A549 treated with CpdA at 1 μM for 4 hours (cell line): ENCODE data around the gene GPR137B. TPM values are rescaled to one million over a fixed set of nuclear protein-coding genes. Genes with fewer than 3 reads are reported as not detected.

Experiments used
- total RNA-seq: library from RNA; stranded (reverse); fragments of 200-300 nt; extraction: Qiagen RNA extraction; gene quantifications from 5 replicates; pipeline ENCODE4 v1.2.3, GENCODE V29; 2022; ENCODE audit warnings: low read depth

The GPR137B gene, protein sequence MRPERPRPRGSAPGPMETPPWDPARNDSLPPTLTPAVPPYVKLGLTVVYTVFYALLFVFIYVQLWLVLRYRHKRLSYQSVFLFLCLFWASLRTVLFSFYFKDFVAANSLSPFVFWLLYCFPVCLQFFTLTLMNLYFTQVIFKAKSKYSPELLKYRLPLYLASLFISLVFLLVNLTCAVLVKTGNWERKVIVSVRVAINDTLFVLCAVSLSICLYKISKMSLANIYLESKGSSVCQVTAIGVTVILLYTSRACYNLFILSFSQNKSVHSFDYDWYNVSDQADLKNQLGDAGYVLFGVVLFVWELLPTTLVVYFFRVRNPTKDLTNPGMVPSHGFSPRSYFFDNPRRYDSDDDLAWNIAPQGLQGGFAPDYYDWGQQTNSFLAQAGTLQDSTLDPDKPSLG
- total RNA-seq = 16.7 to 21.0 TPM (median 17.7 TPM) in 5 replicates

DNA sequence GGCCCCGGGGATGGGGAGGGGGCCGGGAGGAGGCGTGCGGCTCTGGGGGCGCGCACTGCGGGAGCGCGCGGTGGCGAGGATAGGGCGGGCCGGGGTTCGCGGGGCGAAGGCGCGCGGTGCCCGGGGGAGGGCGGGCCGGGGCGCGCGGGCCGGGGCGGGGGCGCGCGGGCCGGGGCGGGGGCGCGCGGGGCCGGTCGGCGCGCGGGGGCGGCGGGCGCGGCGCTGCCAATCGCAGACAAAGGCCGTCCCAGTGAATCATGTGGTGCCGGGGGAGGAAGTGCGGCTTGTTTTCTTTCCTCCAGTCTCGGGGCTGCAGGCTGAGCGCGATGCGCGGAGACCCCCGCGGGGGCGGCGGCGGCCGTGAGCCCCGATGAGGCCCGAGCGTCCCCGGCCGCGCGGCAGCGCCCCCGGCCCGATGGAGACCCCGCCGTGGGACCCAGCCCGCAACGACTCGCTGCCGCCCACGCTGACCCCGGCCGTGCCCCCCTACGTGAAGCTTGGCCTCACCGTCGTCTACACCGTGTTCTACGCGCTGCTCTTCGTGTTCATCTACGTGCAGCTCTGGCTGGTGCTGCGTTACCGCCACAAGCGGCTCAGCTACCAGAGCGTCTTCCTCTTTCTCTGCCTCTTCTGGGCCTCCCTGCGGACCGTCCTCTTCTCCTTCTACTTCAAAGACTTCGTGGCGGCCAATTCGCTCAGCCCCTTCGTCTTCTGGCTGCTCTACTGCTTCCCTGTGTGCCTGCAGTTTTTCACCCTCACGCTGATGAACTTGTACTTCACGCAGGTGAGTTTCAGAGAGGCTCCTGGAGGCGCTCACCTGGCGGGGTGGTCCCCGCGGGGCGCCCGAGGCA is at the start of gene GPR137B:
GPR137B (plus strand) TSS at position 287 of the 851 bp plus-strand sequence; CDS start at position 371, 84 bp downstream.

Other genes with a start within 250 kb of the GPR137B start
- gene NID1, start 77.4 kb upstream of the GPR137B start, total RNA-seq = 4.9 to 9.2 TPM (median 7.1 TPM) in 5 replicates
- gene ERO1B, start 139.4 kb downstream of the GPR137B start, total RNA-seq = 3.2 to 4.1 TPM (median 3.4 TPM) in 5 replicates